Measurements from ENCODE around the gene CNTN1. TPM values are rescaled to one million over a fixed set of nuclear protein-coding genes. Genes with fewer than 3 reads are reported as not detected.

The CNTN1 gene
- total and polyA plus RNA-seq, 2 of the 13 experiments (the other 11 are each of a cell fraction or from before 2014, with no cell fraction given) = 0.01 to 0.07 TPM

DNA sequence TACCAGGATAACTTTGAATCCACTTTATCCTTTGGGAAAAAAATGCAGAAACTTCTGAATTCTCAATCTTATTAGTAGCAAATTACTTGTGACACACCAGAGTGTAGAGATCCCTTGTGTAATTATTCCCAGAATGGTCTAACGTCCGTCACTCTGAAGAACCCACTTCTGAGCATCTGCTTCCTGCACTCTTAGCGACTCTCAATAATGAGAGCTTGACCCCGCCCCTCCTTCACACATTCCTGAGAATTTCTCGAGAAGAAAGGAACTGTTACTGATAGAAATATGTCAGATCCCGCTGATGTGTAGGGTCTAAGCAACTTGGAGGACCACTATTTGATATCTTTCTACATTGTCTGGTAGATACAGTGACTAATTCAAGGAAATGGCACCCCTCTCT lies 277.6 kb downstream of the CNTN1 start:
- Histone ChIP-seq H3K9ac (ENCODE audit: insufficient read depth, low read depth, low read length) (no peak overlapping the region), H3K27me3 (ENCODE audit: control insufficient read depth in 1 of 2, insufficient read depth in 2 of 2, low read length in 2 of 2) (no peaks in the 10 kb centered on the region), H3K27ac (ENCODE audit: extremely low read length, insufficient read depth, low read length) (no peak overlapping the region), H3K36me3 (replicated peaks in 1 of 2; ENCODE audit: control insufficient read depth in 1 of 2, insufficient read depth in 2 of 2, low read length in 2 of 2) (no peaks in the 10 kb centered on the region), H3K9me3 (ENCODE audit: low read length) (no peaks in the 10 kb centered on the region), H3K4me3 (replicated peaks in 1 of 3; ENCODE audit: insufficient read depth in 1 of 3, low read depth in 2 of 3, low read length in 3 of 3) (no peak overlapping the region), H3K4me2 (ENCODE audit: low read depth, low read length) (no peak overlapping the region), H3K79me2 (ENCODE audit: insufficient read depth, low read length) (no peaks in the 10 kb centered on the region), H4K20me1 (ENCODE audit: insufficient read depth, low read length) (no peaks in the 10 kb centered on the region), H2AFZ (ENCODE audit: low read length) (no peak overlapping the region), H3K4me1 (ENCODE audit: insufficient read depth, low read length) (no peaks in the 10 kb centered on the region)
- FAIRE-seq (no peak), ATAC-seq (no peak), DNase-seq (ENCODE audit: low spot score) (no peak)
- in situ Hi-C loops (cut with HindIII; ENCODE audit: extremely low pct_ligation_motif_present, low pct_unique_long_range_greater_than_20kb) = no loop called here
- 3% methylated on average over 6 of the region's 6 CpGs for WGBS (ENCODE audit: low lambda C conversion rate)
- POLR2A ChIA-PET = no interaction called here
- BruUV-seq (replicated peaks) = no TSS peak
- CTCF ChIA-PET (ENCODE audit: low intra/inter-chr PET ratio, low total read pairs) = no interaction called here
- TF ChIP-seq THAP11 (CRISPR knock-in tag; IDR thresholded peaks at IDR 0.05) (no peak), ZNF776 (CRISPR knock-in tag; IDR thresholded peaks at IDR 0.05) (no peak), ZBTB7A (CRISPR knock-in tag; IDR thresholded peaks at IDR 0.05) (no peak), NCOA2 (CRISPR knock-in tag; IDR thresholded peaks at IDR 0.05) (no peak), SP140L (CRISPR knock-in tag; IDR thresholded peaks at IDR 0.05; ENCODE audit: borderline replicate concordance) (no peak), ZNF570 (CRISPR knock-in tag; IDR thresholded peaks at IDR 0.05; ENCODE audit: borderline replicate concordance) (no peak), TOPORS (CRISPR knock-in tag; IDR thresholded peaks at IDR 0.05) (no peak), SOX13 (IDR thresholded peaks at IDR 0.05) (no peak), SOX13 (CRISPR knock-in tag; conservative IDR thresholded peaks at IDR 0.05 in 1 of 2, IDR thresholded peaks at IDR 0.05 in 1 of 2) (no peak), RFXANK (CRISPR knock-in tag; IDR thresholded peaks at IDR 0.05) (no peak), ZFP90 (CRISPR knock-in tag; IDR thresholded peaks at IDR 0.05; ENCODE audit: borderline replicate concordance) (no peak), ZNF354B (CRISPR knock-in tag; IDR thresholded peaks at IDR 0.05) (no peak), SPEN (CRISPR knock-in tag; IDR thresholded peaks at IDR 0.05; ENCODE audit: low read depth) (no peak), ZNF124 (CRISPR knock-in tag; IDR thresholded peaks at IDR 0.05) (no peak), ZNF160 (CRISPR knock-in tag; IDR thresholded peaks at IDR 0.05) (no peak), MXI1 (IDR thresholded peaks at IDR 0.05; ENCODE audit: borderline replicate concordance, low read depth, low read length) (no peak)
- TF ChIP-seq, protein P1, sequence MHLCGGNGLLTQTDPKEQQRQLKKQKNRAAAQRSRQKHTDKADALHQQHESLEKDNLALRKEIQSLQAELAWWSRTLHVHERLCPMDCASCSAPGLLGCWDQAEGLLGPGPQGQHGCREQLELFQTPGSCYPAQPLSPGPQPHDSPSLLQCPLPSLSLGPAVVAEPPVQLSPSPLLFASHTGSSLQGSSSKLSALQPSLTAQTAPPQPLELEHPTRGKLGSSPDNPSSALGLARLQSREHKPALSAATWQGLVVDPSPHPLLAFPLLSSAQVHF (CRISPR knock-in tag; IDR thresholded peaks at IDR 0.05) = no peak
- TF ChIP-seq, protein P2, sequence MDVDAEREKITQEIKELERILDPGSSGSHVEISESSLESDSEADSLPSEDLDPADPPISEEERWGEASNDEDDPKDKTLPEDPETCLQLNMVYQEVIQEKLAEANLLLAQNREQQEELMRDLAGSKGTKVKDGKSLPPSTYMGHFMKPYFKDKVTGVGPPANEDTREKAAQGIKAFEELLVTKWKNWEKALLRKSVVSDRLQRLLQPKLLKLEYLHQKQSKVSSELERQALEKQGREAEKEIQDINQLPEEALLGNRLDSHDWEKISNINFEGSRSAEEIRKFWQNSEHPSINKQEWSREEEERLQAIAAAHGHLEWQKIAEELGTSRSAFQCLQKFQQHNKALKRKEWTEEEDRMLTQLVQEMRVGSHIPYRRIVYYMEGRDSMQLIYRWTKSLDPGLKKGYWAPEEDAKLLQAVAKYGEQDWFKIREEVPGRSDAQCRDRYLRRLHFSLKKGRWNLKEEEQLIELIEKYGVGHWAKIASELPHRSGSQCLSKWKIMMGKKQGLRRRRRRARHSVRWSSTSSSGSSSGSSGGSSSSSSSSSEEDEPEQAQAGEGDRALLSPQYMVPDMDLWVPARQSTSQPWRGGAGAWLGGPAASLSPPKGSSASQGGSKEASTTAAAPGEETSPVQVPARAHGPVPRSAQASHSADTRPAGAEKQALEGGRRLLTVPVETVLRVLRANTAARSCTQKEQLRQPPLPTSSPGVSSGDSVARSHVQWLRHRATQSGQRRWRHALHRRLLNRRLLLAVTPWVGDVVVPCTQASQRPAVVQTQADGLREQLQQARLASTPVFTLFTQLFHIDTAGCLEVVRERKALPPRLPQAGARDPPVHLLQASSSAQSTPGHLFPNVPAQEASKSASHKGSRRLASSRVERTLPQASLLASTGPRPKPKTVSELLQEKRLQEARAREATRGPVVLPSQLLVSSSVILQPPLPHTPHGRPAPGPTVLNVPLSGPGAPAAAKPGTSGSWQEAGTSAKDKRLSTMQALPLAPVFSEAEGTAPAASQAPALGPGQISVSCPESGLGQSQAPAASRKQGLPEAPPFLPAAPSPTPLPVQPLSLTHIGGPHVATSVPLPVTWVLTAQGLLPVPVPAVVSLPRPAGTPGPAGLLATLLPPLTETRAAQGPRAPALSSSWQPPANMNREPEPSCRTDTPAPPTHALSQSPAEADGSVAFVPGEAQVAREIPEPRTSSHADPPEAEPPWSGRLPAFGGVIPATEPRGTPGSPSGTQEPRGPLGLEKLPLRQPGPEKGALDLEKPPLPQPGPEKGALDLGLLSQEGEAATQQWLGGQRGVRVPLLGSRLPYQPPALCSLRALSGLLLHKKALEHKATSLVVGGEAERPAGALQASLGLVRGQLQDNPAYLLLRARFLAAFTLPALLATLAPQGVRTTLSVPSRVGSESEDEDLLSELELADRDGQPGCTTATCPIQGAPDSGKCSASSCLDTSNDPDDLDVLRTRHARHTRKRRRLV (CRISPR knock-in tag; IDR thresholded peaks at IDR 0.05) = no peak
- intact Hi-C loops (cut with micrococcal nuclease; ENCODE audit: unreplicated experiment) = no loop called here

Measured in HepG2 (cell line).